GM21390 (cell line): ENCODE results near the gene LYST.
A peak's percentile ranks its signal among the peaks of the same experiment; 100 is the strongest.
"Not testable (repeated sequence)": the region's sequence is repeated elsewhere in the genome, so short reads cannot be mapped to it uniquely, and the experiment has no call there.

ENCODE experiments used
- ATAC-seq: cut with Tn5 transposase; IDR thresholded peaks from one replicate; pipeline ENCODE4 v1.9.1; 2021; ENCODE audit not compliant: unreplicated experiment

The LYST gene

GRCh38 chr1:235866205-235866912, at the start of gene LYST:
Gene LYST, minus strand, starts transcription at chr1:235866906. Its CDS starts 36,489 bp downstream, at chr1:235830417.
- peak; percentile 51 for ATAC-seq

- ATAC-seq = not testable (repeated sequence)
Observed at GRCh38 chr1:235915489-235915888, 48.8 kb upstream of the LYST start.

DNA sequence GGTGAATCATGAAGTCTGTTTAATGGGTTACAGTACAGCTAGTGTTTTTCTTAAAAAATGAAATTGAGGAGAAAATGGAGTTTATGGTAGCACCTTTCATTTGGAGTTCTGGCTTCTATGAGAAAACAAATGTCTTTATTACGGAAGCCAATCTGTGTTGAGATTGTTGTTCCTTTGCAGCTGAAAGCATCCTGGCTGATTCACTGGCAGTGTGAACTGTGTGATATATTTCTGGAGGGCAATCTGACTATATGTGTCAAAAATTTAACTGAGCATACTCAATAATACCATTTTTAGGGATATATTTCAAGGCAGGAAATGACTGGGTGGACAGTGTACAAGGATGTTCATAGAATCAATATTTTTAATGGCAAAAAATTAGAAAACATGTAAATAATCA, 46.6 kb upstream of the LYST start:
- ATAC-seq = no peak

DNA sequence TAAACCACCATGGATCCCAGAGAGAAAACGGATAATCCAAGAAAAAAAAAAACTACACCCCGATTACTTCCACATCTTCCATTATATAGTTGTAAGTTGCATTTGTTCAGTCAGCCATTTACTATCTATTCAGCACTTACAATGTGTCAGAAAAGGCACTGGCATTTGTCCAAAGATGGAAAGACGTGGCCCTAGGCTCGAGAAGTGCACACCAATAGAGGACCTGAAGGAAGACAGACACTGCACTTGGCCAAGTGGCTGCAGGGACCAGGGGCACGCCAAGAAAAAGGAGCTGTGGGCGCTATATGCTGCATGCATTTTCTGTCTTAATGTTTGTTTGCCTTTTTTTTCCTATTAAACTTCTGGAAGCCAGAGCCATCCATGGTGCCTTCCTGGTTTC, 45.2 kb upstream of the LYST start:
- ATAC-seq = no peak

GRCh38 chr1:235911300-235911662, 44.6 kb upstream of the LYST start:
- ATAC-seq = no peak

DNA sequence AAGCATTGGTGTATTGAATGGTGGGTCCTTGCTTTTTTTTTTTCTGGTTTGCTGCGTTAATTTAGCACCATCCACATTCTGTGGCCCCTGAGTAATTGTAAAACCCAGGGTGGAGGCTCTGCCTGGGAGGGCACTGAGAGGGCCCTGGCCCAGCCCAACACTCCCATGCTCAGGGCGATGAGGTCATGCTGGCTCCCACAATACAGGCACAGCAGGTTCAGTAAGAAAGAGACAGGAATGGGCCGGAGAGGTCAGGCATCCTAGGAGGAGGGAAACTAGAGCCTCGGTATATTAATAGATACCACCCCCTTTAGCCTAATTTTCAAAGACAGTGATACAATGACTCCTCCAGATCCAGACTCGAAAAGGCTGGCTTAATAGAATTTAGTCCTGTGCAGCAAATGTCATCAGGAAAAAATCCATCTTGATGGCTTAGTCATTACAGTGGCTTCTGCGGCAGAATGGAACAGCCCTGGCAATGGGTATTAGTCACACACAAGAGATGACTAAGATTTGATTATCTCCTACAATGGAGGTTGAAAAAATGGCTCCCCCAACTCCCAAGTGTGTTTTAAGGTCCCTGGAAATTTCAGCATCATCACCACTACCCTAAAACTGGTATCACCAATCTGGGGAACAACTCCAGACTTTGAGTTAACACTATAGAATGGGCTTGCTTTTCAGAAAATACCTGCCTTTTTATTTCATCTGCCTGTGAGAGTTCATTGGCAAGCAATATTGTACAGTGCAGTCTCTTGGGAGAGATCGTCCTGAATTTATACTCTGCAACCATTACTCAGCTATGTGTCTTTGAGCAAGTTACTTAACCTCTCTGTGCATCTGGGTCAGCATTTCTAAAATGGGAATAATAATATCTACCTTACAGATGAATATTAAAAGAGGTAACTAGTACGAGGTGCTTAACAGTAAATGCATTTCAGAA, 43.9 kb upstream of the LYST start:
- ATAC-seq = no peak

GRCh38 chr1:235908742-235909520, 42.2 kb upstream of the LYST start:
- no peak for ATAC-seq

DNA sequence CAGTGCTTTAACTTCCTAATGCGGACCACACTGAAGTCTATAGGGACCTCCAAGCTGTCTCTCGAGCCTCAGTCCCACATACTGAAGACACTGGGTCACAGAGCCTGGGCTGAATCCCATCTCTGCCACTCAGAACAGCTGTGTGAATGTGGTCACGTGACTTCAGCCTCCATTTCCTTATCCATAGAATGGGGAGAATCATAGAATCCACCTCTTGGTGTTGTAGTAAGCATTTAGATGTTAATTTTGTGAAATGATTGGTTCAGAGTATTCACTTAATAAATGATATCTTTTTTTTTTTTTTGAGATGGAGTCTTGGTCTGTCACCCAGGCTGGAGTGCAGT, 41.2 kb upstream of the LYST start:
- ATAC-seq = no peak

DNA sequence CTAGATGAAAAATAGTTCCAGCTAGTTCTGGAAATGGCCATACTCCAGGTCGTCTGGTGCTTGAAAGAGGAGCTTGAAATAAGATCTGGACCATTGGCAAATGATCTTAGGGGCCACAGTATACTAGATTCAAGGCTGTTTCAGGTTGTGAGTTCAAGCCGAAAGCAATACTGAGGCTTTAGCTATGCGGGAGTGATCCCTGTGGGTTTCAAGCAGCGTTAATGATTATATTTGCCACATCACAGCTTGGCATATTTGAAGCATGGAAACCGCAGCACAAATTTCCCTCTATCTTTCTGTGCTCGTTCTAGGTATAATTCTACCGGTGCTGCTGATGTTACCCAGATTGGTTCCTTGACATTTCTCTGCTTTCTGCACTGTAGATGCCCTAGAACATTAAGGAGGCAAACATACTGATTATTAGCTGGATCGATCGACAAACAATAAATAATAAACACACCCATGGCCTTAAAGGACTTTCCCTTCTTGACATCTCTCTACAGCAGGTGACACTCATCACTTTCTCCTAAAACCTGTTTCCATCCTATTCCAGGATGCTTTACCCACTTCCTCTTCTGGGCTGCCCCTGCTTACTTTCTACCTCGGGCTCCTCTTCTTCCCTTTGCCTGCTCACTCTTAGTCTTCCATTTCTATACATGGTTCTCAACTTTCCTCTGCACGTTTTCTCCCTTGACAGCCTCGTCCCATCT, 40.6 kb upstream of the LYST start:
- no peak for ATAC-seq

- no peak for ATAC-seq
Observed at GRCh38 chr1:235906436-235906835, 39.7 kb upstream of the LYST start.

- not testable (repeated sequence) for ATAC-seq
Observed at GRCh38 chr1:235903809-235904208, 37.1 kb upstream of the LYST start.

GRCh38 chr1:235902677-235903542, 36.2 kb upstream of the LYST start:
- ATAC-seq = no peak

- ATAC-seq = no peak
Observed at GRCh38 chr1:235901461-235901860, 34.8 kb upstream of the LYST start.

DNA sequence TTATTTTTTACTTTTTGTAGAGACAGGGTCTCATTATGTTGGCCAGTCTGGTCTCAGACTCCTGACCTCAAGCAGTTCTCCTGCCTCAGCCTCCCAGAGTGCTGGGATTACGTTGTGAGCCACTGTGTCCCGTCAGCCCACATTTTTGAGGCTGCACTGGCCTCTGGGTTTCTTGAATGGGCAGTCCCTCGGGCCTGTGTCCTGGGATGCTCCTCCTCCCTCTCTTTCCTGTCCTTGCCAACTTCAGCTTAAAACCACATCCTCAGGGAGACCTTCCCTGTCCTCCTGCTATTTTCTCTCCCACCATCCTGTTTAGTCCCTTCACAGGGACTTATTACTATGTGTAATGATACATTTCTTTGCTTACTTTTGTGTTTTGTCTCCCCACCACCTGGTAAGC, 31.4 kb upstream of the LYST start:
- ATAC-seq = no peak

DNA sequence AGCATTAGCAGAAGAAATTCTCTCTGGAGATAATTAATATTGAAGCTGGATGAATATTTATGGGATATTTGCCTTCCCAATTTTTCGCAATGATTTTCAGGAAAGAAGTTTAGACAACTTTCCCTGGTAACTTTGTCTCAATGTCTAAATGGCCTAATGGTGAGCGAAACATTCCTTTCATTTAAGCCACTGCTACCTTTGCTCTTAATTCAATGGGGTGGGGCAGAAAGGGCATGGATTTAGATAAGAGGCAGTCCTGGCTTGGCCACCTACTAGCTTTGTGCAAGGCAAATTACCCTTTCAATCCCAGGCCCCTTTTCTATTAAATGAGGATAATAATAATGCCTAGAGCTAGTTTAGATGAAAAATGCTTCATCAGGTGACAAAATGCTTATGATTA, 27.1 kb upstream of the LYST start:
- no peak for ATAC-seq

- ATAC-seq = peak; percentile 8
Observed at GRCh38 chr1:235892734-235893413, 26.2 kb upstream of the LYST start.

DNA sequence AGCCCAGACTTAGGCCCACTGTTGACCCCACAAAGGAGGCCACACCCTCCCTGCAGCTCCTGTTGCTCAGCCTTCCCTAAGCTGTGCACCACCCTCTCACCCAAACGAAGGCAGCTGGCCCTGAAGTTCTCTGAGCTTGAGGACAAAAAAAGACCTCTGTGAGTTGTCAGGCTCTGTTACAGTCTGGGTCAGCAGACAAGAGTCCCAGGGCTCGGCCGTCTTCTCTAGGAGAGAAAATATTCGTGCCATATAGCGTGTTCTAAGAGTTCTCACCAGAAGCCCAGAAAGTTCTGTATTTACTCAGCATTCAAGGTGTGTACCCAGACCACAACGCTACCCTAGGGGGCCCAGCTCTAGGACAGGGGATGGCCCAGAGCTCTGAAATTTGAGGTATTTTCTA, 25.5 kb upstream of the LYST start:
- ATAC-seq = peak; percentile 38

GRCh38 chr1:235888119-235888643, 21.5 kb upstream of the LYST start:
- peak; percentile 73 for ATAC-seq

DNA sequence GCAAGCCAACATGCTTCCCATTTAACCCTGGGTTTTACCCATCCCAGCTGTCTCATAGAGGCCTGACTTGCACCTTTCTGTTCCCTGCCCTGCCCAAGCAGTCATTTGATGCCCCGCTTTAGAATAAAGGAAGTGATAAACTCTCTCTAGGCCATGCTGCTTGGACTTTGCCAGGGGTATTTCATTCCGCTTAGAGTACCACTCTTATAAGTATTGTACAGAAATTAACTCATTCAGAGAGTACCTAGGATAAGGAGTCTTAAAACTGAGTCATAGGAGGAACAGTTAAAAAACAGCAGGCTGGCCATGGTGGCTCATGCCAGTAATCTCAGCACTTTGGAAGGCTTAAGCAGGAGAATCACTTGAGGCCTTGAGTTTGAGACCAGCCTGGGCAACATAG, 21.0 kb upstream of the LYST start:
- no peak for ATAC-seq
